ENCODE data around the gene TATDN2. TPM values are rescaled to one million over a fixed set of nuclear protein-coding genes. Genes with fewer than 3 reads are reported as not detected.

Gene TATDN2
- total and polyA plus RNA-seq, 2 experiments from 2014 or later = 4.8 to 19.1 TPM

- Mint-ChIP-seq H3K4me3 (no peak overlapping the region), H3K4me1 (peaks cover 15% of the 10 kb centered on the region), H3K27ac (no peak overlapping the region), H3K27me3 (ENCODE audit: insufficient read depth, low read depth, poor library complexity) (peaks cover 5% of the 10 kb centered on the region), H3K9me3 (no peaks in the 10 kb centered on the region), H3K36me3 (ENCODE audit: low read depth) (peaks cover 14% of the 10 kb centered on the region)
- Histone ChIP-seq H3K4me2 (no peak overlapping the region), H3K36me3 (ENCODE audit: insufficient read depth) (peaks cover 3% of the 10 kb centered on the region; the same call in 1 of the 2 replicates), H3K27ac (ENCODE audit: low read depth) (no peak overlapping the region), H4K20me1 (replicated peaks; ENCODE audit: insufficient read depth) (no peaks in the 10 kb centered on the region), H3K9me2 (ENCODE audit: insufficient read depth) (no peaks in the 10 kb centered on the region), H3K4me3 (no peak overlapping the region), H3F3A (replicated peaks; ENCODE audit: low read depth) (no peaks in the 10 kb centered on the region), H3K27me3 (ENCODE audit: insufficient read depth) (no peaks in the 10 kb centered on the region), H2AFZ (no peak overlapping the region), H3K4me1 (ENCODE audit: insufficient read depth) (peaks cover 8% of the 10 kb centered on the region; the same call in 1 of the 2 replicates), H3K79me2 (replicated peaks; ENCODE audit: insufficient read depth) (no peaks in the 10 kb centered on the region)
- ATAC-seq = no peak
- DNase-seq (ENCODE audit: low spot score) = no peak
- TF ChIP-seq POLR2AphosphoS5 (IDR thresholded peaks at IDR 0.05; ENCODE audit: low read depth) (no peak), REST (IDR thresholded peaks at IDR 0.05; ENCODE audit: unreplicated experiment) (no peak), CTCF (conservative IDR thresholded peaks at IDR 0.05; ENCODE audit: low read depth in 2 of 2) (no peak), ETS1 (IDR thresholded peaks at IDR 0.05) (no peak), CREB1 (CRISPR knock-in tag; IDR thresholded peaks at IDR 0.05; ENCODE audit: low read depth) (no peak), EZH2 (IDR thresholded peaks at IDR 0.05; ENCODE audit: low read depth, unreplicated experiment) (no peak)
Observed at GRCh38 chr3:10287936-10288574, 39.8 kb downstream of the TATDN2 start.

- peaks cover 8% of the 10 kb centered on the region; the same call in 1 of the 2 replicates for H3K4me1 ChIP-seq (ENCODE audit: insufficient read depth)
- H2AFZ ChIP-seq = no peak overlapping the region
- Mint-ChIP-seq H3K9me3 (no peaks in the 10 kb centered on the region), H3K4me3 (no peak overlapping the region), H3K4me1 (peaks cover 15% of the 10 kb centered on the region), H3K36me3 (ENCODE audit: low read depth) (peaks cover 11% of the 10 kb centered on the region), H3K27me3 (ENCODE audit: insufficient read depth, low read depth, poor library complexity) (peaks cover 5% of the 10 kb centered on the region), H3K27ac (no peak overlapping the region)
- H3K4me2 ChIP-seq = no peak overlapping the region
- H3F3A ChIP-seq (replicated peaks; ENCODE audit: low read depth) = no peaks in the 10 kb centered on the region
- H3K27ac ChIP-seq (ENCODE audit: low read depth) = no peak overlapping the region
- H3K9me2 ChIP-seq (ENCODE audit: insufficient read depth) = no peaks in the 10 kb centered on the region
- H3K36me3 ChIP-seq (ENCODE audit: insufficient read depth) = peaks cover 3% of the 10 kb centered on the region; the same call in 1 of the 2 replicates
- H3K4me3 ChIP-seq = no peak overlapping the region
- DNase-seq (ENCODE audit: low spot score) (no peak), ATAC-seq (no peak)
- no peaks in the 10 kb centered on the region for H4K20me1 ChIP-seq (replicated peaks; ENCODE audit: insufficient read depth)
- H3K79me2 ChIP-seq (replicated peaks; ENCODE audit: insufficient read depth) = no peaks in the 10 kb centered on the region
- H3K27me3 ChIP-seq (ENCODE audit: insufficient read depth) = no peaks in the 10 kb centered on the region
- no peak for TF ChIP-seq STAT1 (IDR thresholded peaks at IDR 0.05; ENCODE audit: unreplicated experiment)
- TF ChIP-seq POLR2AphosphoS5 (IDR thresholded peaks at IDR 0.05; ENCODE audit: low read depth) = no peak
- no peak for TF ChIP-seq ETS1 (IDR thresholded peaks at IDR 0.05)
- TF ChIP-seq CREB1 (CRISPR knock-in tag; IDR thresholded peaks at IDR 0.05; ENCODE audit: low read depth) = no peak
- TF ChIP-seq JUNB (IDR thresholded peaks at IDR 0.05; ENCODE audit: unreplicated experiment) = no peak
- TF ChIP-seq REST (IDR thresholded peaks at IDR 0.05; ENCODE audit: unreplicated experiment) = no peak
- no peak for TF ChIP-seq ZNF331 (CRISPR knock-in tag; IDR thresholded peaks at IDR 0.05; ENCODE audit: low read depth)
Observed at GRCh38 chr3:10288575-10288960, 40.3 kb downstream of the TATDN2 start.

All from GM23338 (cell line).